Measurements from ENCODE around the gene NYAP2. TPM values are rescaled to one million over a fixed set of nuclear protein-coding genes. Genes with fewer than 3 reads are reported as not detected.

Gene NYAP2
- total RNA-seq, 1 experiment from 2014 or later = not detected

DNA sequence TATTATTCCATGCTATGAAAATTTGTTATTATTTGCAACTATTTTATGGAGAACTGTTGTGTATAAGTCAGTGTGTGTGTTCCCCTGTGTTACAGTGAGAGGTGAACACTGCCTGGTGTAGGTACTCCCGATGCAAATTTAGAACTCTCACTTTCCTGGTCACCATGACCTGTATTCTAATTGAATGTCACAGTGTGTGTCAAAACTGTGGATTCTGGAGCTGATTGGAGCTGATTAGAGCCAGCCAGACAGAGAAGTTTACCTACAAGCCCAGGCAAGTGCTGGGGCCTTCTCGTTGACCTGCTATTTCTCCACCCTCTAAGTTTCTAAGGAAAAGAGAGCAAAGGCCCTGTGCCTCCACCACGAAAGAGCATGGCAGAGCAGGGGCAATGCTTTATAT lies 216.0 kb downstream of the NYAP2 start:
- CTCF ChIA-PET = no interaction called here
- H3K4me3 Mint-ChIP-seq = no peak overlapping the region

DNA sequence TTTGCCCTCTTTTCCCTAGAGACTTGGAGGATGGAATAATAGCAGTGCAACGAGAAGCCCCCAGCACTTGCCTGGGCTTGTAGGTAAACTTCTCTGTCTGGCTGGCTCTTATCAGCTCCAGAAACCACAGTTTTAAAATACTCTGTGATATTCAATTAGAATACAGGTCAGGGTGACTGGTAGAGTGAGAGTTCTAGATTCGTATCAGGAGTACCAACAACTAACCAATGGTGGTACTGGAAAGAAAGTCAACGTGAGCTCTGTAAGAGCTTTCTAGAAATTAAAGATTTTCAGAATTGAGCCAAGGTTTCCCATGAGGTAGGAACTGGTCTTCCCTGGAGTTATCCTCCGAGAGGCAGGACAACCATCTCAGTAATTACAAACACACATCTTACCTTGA lies 216.9 kb downstream of the NYAP2 start:
- ChIA-PET CTCF (no interaction called here), POLR2A (no interaction called here)
- 0 out of 2 replicates have a peak, but pooled peaks cover 3% of the 10 kb centered on the region for H3K9me3 Mint-ChIP-seq
- H3K27ac Mint-ChIP-seq = no peak overlapping the region
- peaks cover 13% of the 10 kb centered on the region; the same call in 1 of the 2 replicates for H3K4me1 Mint-ChIP-seq
- DNase-seq (ENCODE audit: low spot score) = no peak
- H3K36me3 Mint-ChIP-seq = no peaks in the 10 kb centered on the region
- no peak for ATAC-seq
- H3K4me3 Mint-ChIP-seq = no peak overlapping the region
- H3K27me3 Mint-ChIP-seq (ENCODE audit: low read depth) = no peaks in the 10 kb centered on the region
- TF ChIP-seq, protein P1, sequence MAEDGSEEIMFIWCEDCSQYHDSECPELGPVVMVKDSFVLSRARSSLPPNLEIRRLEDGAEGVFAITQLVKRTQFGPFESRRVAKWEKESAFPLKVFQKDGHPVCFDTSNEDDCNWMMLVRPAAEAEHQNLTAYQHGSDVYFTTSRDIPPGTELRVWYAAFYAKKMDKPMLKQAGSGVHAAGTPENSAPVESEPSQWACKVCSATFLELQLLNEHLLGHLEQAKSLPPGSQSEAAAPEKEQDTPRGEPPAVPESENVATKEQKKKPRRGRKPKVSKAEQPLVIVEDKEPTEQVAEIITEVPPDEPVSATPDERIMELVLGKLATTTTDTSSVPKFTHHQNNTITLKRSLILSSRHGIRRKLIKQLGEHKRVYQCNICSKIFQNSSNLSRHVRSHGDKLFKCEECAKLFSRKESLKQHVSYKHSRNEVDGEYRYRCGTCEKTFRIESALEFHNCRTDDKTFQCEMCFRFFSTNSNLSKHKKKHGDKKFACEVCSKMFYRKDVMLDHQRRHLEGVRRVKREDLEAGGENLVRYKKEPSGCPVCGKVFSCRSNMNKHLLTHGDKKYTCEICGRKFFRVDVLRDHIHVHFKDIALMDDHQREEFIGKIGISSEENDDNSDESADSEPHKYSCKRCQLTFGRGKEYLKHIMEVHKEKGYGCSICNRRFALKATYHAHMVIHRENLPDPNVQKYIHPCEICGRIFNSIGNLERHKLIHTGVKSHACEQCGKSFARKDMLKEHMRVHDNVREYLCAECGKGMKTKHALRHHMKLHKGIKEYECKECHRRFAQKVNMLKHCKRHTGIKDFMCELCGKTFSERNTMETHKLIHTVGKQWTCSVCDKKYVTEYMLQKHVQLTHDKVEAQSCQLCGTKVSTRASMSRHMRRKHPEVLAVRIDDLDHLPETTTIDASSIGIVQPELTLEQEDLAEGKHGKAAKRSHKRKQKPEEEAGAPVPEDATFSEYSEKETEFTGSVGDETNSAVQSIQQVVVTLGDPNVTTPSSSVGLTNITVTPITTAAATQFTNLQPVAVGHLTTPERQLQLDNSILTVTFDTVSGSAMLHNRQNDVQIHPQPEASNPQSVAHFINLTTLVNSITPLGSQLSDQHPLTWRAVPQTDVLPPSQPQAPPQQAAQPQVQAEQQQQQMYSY (CRISPR knock-in tag; IDR thresholded peaks at IDR 0.05) = no peak
- TF ChIP-seq, protein P2, sequence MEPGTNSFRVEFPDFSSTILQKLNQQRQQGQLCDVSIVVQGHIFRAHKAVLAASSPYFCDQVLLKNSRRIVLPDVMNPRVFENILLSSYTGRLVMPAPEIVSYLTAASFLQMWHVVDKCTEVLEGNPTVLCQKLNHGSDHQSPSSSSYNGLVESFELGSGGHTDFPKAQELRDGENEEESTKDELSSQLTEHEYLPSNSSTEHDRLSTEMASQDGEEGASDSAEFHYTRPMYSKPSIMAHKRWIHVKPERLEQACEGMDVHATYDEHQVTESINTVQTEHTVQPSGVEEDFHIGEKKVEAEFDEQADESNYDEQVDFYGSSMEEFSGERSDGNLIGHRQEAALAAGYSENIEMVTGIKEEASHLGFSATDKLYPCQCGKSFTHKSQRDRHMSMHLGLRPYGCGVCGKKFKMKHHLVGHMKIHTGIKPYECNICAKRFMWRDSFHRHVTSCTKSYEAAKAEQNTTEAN (CRISPR knock-in tag; IDR thresholded peaks at IDR 0.05) = no peak
- TF ChIP-seq, protein P3, sequence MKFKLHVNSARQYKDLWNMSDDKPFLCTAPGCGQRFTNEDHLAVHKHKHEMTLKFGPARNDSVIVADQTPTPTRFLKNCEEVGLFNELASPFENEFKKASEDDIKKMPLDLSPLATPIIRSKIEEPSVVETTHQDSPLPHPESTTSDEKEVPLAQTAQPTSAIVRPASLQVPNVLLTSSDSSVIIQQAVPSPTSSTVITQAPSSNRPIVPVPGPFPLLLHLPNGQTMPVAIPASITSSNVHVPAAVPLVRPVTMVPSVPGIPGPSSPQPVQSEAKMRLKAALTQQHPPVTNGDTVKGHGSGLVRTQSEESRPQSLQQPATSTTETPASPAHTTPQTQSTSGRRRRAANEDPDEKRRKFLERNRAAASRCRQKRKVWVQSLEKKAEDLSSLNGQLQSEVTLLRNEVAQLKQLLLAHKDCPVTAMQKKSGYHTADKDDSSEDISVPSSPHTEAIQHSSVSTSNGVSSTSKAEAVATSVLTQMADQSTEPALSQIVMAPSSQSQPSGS (CRISPR knock-in tag; IDR thresholded peaks at IDR 0.05; ENCODE audit: borderline replicate concordance, low read depth) = no peak
- TF ChIP-seq HMGA2 (CRISPR knock-in tag; IDR thresholded peaks at IDR 0.05) = no peak
- no peak for TF ChIP-seq NFYB (CRISPR knock-in tag; conservative IDR thresholded peaks at IDR 0.05; ENCODE audit: low read depth)
- TF ChIP-seq, protein P4, sequence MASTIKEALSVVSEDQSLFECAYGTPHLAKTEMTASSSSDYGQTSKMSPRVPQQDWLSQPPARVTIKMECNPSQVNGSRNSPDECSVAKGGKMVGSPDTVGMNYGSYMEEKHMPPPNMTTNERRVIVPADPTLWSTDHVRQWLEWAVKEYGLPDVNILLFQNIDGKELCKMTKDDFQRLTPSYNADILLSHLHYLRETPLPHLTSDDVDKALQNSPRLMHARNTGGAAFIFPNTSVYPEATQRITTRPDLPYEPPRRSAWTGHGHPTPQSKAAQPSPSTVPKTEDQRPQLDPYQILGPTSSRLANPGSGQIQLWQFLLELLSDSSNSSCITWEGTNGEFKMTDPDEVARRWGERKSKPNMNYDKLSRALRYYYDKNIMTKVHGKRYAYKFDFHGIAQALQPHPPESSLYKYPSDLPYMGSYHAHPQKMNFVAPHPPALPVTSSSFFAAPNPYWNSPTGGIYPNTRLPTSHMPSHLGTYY (CRISPR knock-in tag; IDR thresholded peaks at IDR 0.05) = no peak
- TF ChIP-seq SP1 (CRISPR knock-in tag; conservative IDR thresholded peaks at IDR 0.05) = no peak
- no peak for TF ChIP-seq ZNF671 (CRISPR knock-in tag; IDR thresholded peaks at IDR 0.05)
- TF ChIP-seq TP53 (CRISPR knock-in tag; IDR thresholded peaks at IDR 0.05) = no peak

More for the DNA sequence above, 216.0 kb downstream of the NYAP2 start:
- no peak for TF ChIP-seq FOXP1 (CRISPR knock-in tag; IDR thresholded peaks at IDR 0.05; ENCODE audit: borderline replicate concordance)
- no peak for TF ChIP-seq GRHL2 (CRISPR knock-in tag; IDR thresholded peaks at IDR 0.05; ENCODE audit: insufficient replicate concordance, severe bottlenecking)
- TF ChIP-seq SP1 (CRISPR knock-in tag; conservative IDR thresholded peaks at IDR 0.05) = no peak
- TF ChIP-seq, protein P5, sequence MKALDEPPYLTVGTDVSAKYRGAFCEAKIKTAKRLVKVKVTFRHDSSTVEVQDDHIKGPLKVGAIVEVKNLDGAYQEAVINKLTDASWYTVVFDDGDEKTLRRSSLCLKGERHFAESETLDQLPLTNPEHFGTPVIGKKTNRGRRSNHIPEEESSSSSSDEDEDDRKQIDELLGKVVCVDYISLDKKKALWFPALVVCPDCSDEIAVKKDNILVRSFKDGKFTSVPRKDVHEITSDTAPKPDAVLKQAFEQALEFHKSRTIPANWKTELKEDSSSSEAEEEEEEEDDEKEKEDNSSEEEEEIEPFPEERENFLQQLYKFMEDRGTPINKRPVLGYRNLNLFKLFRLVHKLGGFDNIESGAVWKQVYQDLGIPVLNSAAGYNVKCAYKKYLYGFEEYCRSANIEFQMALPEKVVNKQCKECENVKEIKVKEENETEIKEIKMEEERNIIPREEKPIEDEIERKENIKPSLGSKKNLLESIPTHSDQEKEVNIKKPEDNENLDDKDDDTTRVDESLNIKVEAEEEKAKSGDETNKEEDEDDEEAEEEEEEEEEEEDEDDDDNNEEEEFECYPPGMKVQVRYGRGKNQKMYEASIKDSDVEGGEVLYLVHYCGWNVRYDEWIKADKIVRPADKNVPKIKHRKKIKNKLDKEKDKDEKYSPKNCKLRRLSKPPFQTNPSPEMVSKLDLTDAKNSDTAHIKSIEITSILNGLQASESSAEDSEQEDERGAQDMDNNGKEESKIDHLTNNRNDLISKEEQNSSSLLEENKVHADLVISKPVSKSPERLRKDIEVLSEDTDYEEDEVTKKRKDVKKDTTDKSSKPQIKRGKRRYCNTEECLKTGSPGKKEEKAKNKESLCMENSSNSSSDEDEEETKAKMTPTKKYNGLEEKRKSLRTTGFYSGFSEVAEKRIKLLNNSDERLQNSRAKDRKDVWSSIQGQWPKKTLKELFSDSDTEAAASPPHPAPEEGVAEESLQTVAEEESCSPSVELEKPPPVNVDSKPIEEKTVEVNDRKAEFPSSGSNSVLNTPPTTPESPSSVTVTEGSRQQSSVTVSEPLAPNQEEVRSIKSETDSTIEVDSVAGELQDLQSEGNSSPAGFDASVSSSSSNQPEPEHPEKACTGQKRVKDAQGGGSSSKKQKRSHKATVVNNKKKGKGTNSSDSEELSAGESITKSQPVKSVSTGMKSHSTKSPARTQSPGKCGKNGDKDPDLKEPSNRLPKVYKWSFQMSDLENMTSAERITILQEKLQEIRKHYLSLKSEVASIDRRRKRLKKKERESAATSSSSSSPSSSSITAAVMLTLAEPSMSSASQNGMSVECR (CRISPR knock-in tag; IDR thresholded peaks at IDR 0.05; ENCODE audit: borderline replicate concordance) = no peak
- no peak for TF ChIP-seq NFATC4 (CRISPR knock-in tag; IDR thresholded peaks at IDR 0.05)
- no peak for TF ChIP-seq JUN (CRISPR knock-in tag; IDR thresholded peaks at IDR 0.05)
- TF ChIP-seq, protein P6, sequence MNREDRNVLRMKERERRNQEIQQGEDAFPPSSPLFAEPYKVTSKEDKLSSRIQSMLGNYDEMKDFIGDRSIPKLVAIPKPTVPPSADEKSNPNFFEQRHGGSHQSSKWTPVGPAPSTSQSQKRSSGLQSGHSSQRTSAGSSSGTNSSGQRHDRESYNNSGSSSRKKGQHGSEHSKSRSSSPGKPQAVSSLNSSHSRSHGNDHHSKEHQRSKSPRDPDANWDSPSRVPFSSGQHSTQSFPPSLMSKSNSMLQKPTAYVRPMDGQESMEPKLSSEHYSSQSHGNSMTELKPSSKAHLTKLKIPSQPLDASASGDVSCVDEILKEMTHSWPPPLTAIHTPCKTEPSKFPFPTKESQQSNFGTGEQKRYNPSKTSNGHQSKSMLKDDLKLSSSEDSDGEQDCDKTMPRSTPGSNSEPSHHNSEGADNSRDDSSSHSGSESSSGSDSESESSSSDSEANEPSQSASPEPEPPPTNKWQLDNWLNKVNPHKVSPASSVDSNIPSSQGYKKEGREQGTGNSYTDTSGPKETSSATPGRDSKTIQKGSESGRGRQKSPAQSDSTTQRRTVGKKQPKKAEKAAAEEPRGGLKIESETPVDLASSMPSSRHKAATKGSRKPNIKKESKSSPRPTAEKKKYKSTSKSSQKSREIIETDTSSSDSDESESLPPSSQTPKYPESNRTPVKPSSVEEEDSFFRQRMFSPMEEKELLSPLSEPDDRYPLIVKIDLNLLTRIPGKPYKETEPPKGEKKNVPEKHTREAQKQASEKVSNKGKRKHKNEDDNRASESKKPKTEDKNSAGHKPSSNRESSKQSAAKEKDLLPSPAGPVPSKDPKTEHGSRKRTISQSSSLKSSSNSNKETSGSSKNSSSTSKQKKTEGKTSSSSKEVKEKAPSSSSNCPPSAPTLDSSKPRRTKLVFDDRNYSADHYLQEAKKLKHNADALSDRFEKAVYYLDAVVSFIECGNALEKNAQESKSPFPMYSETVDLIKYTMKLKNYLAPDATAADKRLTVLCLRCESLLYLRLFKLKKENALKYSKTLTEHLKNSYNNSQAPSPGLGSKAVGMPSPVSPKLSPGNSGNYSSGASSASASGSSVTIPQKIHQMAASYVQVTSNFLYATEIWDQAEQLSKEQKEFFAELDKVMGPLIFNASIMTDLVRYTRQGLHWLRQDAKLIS (CRISPR knock-in tag; IDR thresholded peaks at IDR 0.05; ENCODE audit: borderline replicate concordance) = no peak
- TF ChIP-seq GTF2I (CRISPR knock-in tag; conservative IDR thresholded peaks at IDR 0.05) = no peak
- no peak for TF ChIP-seq CREB1 (CRISPR knock-in tag; IDR thresholded peaks at IDR 0.05)
- no peak for TF ChIP-seq ZNF416 (CRISPR knock-in tag; IDR thresholded peaks at IDR 0.05)
- Mint-ChIP-seq H3K4me1 (peaks cover 9% of the 10 kb centered on the region; the same call in 1 of the 2 replicates), H3K36me3 (no peaks in the 10 kb centered on the region), H3K27me3 (ENCODE audit: low read depth) (no peaks in the 10 kb centered on the region), H3K9me3 (0 out of 2 replicates have a peak, but pooled peaks cover 3% of the 10 kb centered on the region), H3K27ac (no peak overlapping the region)
- peak; percentile 46 for ATAC-seq
- POLR2A ChIA-PET = no interaction called here
- no peak for DNase-seq (ENCODE audit: low spot score)

All from WTC11 (cell line).